Activated CD8-positive, alpha-beta memory T cell treated with anti-CD3 and anti-CD28 coated beads, Interleukin-2, amount 10 ng/mL, durations not matched to agents 7 days and 5 days (primary cell): ENCODE measurements around the gene CLSTN2. TPM values are rescaled to one million over a fixed set of nuclear protein-coding genes. Genes with fewer than 3 reads are reported as not detected.

Experiments used
- ATAC-seq: fragments of 150-1000 bp; cut with Tn5 transposase; one replicate; pipeline ENCODE4 v1.10.0; 2021; ENCODE audit warnings: moderate library complexity
- CTCF ChIA-PET: fragments of 350-600 bp; sonication (Branson Sonifier 250); formaldehyde crosslinking; loops from one replicate; lab custom pipeline; 2021; ENCODE audit warnings: antibody characterized with exemption; lab: Charles Lee
- DNase-seq: peaks from one replicate; pipeline ENCODE4 v3.0.0-alpha.2; 2020
- H3K27ac Mint-ChIP-seq: one replicate; pipeline ENCODE4 v1.8.0; 2021; ENCODE audit warnings: mild to moderate bottlenecking, mixed read lengths
- H3K27me3 Mint-ChIP-seq: one replicate; pipeline ENCODE4 v1.8.0; 2021; ENCODE audit warnings: mixed read lengths
- H3K36me3 Mint-ChIP-seq: one replicate; pipeline ENCODE4 v1.8.0; 2021; ENCODE audit warnings: mild to moderate bottlenecking, mixed read lengths
- H3K4me1 Mint-ChIP-seq: one replicate; pipeline ENCODE4 v1.8.0; 2021; ENCODE audit warnings: mixed read lengths
- H3K4me3 Mint-ChIP-seq: one replicate; pipeline ENCODE4 v1.8.0; 2021; ENCODE audit warnings: mild to moderate bottlenecking, moderate library complexity, mixed read lengths
- H3K9me3 Mint-ChIP-seq: one replicate; pipeline ENCODE4 v1.8.0; 2022; ENCODE audit warnings: low read depth, mixed read lengths
- total RNA-seq, 2 experiments: library from RNA; stranded (reverse); gene quantifications; one replicate each; pipeline ENCODE4 v1.2.3, GENCODE V29; 2021

The CLSTN2 gene
- total RNA-seq, 2 experiments from 2014 or later, result 0.07 TPM; not detected in 1

- no peaks in the 10 kb centered on the region for H3K27me3 Mint-ChIP-seq
- no peak overlapping the region for H3K4me3 Mint-ChIP-seq
- H3K4me1 Mint-ChIP-seq, result no peaks in the 10 kb centered on the region
- no peak for DNase-seq
- no peak for ATAC-seq
- H3K36me3 Mint-ChIP-seq, result no peaks in the 10 kb centered on the region
- CTCF ChIA-PET, result no interaction called here
- no peaks in the 10 kb centered on the region for H3K9me3 Mint-ChIP-seq
- no peak overlapping the region for H3K27ac Mint-ChIP-seq
These were observed 607.1 kb downstream of the CLSTN2 start for GRCh38 chr3:140541975-140542653.

- H3K36me3 Mint-ChIP-seq, result no peaks in the 10 kb centered on the region
- CTCF ChIA-PET, result no interaction called here
- no peaks in the 10 kb centered on the region for H3K9me3 Mint-ChIP-seq
- no peaks in the 10 kb centered on the region for H3K27me3 Mint-ChIP-seq
- H3K4me1 Mint-ChIP-seq, result no peaks in the 10 kb centered on the region
- H3K4me3 Mint-ChIP-seq, result no peak overlapping the region
- DNase-seq, result no peak
- no peak overlapping the region for H3K27ac Mint-ChIP-seq
- ATAC-seq, result no peak
These were observed 610.2 kb downstream of the CLSTN2 start for GRCh38 chr3:140545197-140545596.

- H3K9me3 Mint-ChIP-seq, result no peaks in the 10 kb centered on the region
- H3K36me3 Mint-ChIP-seq, result no peaks in the 10 kb centered on the region
- CTCF ChIA-PET, result no interaction called here
- no peaks in the 10 kb centered on the region for H3K4me1 Mint-ChIP-seq
- no peak overlapping the region for H3K4me3 Mint-ChIP-seq
- no peaks in the 10 kb centered on the region for H3K27me3 Mint-ChIP-seq
- H3K27ac Mint-ChIP-seq, result no peak overlapping the region
- ATAC-seq, result no peak
- no peak for DNase-seq
These were observed 610.8 kb downstream of the CLSTN2 start for GRCh38 chr3:140545756-140546155.

- no peak overlapping the region for H3K27ac Mint-ChIP-seq
- no peaks in the 10 kb centered on the region for H3K36me3 Mint-ChIP-seq
- CTCF ChIA-PET, result no interaction called here
- no peaks in the 10 kb centered on the region for H3K4me1 Mint-ChIP-seq
- H3K9me3 Mint-ChIP-seq, result no peaks in the 10 kb centered on the region
- ATAC-seq (no peak), DNase-seq (no peak)
- H3K27me3 Mint-ChIP-seq, result no peaks in the 10 kb centered on the region
- no peak overlapping the region for H3K4me3 Mint-ChIP-seq
These were observed 611.7 kb downstream of the CLSTN2 start for GRCh38 chr3:140546649-140547048.

GRCh38 chr3:140552403-140552802 lies 617.4 kb downstream of the CLSTN2 start:
- no peak overlapping the region for H3K27ac Mint-ChIP-seq
- CTCF ChIA-PET, result no interaction called here

GRCh38 chr3:140552898-140553297 lies 617.9 kb downstream of the CLSTN2 start:
- Mint-ChIP-seq H3K36me3 (no peaks in the 10 kb centered on the region), H3K27me3 (no peaks in the 10 kb centered on the region), H3K4me1 (no peaks in the 10 kb centered on the region), H3K9me3 (no peaks in the 10 kb centered on the region), H3K4me3 (no peak overlapping the region), H3K27ac (no peak overlapping the region)
- DNase-seq, result no peak
- CTCF ChIA-PET, result no interaction called here
- no peak for ATAC-seq

More at GRCh38 chr3:140552403-140552802, 617.4 kb downstream of the CLSTN2 start:
- no peak for ATAC-seq
- no peaks in the 10 kb centered on the region for H3K9me3 Mint-ChIP-seq
- no peaks in the 10 kb centered on the region for H3K27me3 Mint-ChIP-seq
- no peaks in the 10 kb centered on the region for H3K36me3 Mint-ChIP-seq
- no peaks in the 10 kb centered on the region for H3K4me1 Mint-ChIP-seq
- no peak overlapping the region for H3K4me3 Mint-ChIP-seq
- no peak for DNase-seq

- no peaks in the 10 kb centered on the region for H3K4me1 Mint-ChIP-seq
- H3K27ac Mint-ChIP-seq, result no peak overlapping the region
- no peak overlapping the region for H3K4me3 Mint-ChIP-seq
- no peak for DNase-seq
- H3K9me3 Mint-ChIP-seq, result no peaks in the 10 kb centered on the region
- H3K27me3 Mint-ChIP-seq, result no peaks in the 10 kb centered on the region
- H3K36me3 Mint-ChIP-seq, result no peaks in the 10 kb centered on the region
- CTCF ChIA-PET, result no interaction called here
- ATAC-seq, result no peak
These were observed 618.6 kb downstream of the CLSTN2 start for GRCh38 chr3:140553591-140553990.

- Mint-ChIP-seq H3K9me3 (no peaks in the 10 kb centered on the region), H3K4me1 (no peaks in the 10 kb centered on the region), H3K4me3 (no peak overlapping the region), H3K36me3 (no peaks in the 10 kb centered on the region), H3K27me3 (no peaks in the 10 kb centered on the region), H3K27ac (no peak overlapping the region)
- CTCF ChIA-PET, result no interaction called here
- ATAC-seq (no peak), DNase-seq (no peak)
These were observed 620.7 kb downstream of the CLSTN2 start for GRCh38 chr3:140555666-140556065.

- Mint-ChIP-seq H3K27ac (no peak overlapping the region), H3K4me1 (no peaks in the 10 kb centered on the region), H3K36me3 (no peaks in the 10 kb centered on the region), H3K9me3 (no peaks in the 10 kb centered on the region), H3K27me3 (no peaks in the 10 kb centered on the region), H3K4me3 (no peak overlapping the region)
- no peak for ATAC-seq
- no peak for DNase-seq
- CTCF ChIA-PET, result no interaction called here
These were observed 622.5 kb downstream of the CLSTN2 start for GRCh38 chr3:140557476-140557875.

- H3K9me3 Mint-ChIP-seq, result no peaks in the 10 kb centered on the region
- CTCF ChIA-PET, result no interaction called here
- DNase-seq, result no peak
These were observed 624.6 kb downstream of the CLSTN2 start for GRCh38 chr3:140559546-140559945.

GRCh38 chr3:140563206-140563760 lies 628.3 kb downstream of the CLSTN2 start:
- H3K36me3 Mint-ChIP-seq, result no peaks in the 10 kb centered on the region
- no peak overlapping the region for H3K4me3 Mint-ChIP-seq
- H3K27ac Mint-ChIP-seq, result no peak overlapping the region
- H3K9me3 Mint-ChIP-seq, result no peaks in the 10 kb centered on the region
- CTCF ChIA-PET, result no interaction called here
- no peaks in the 10 kb centered on the region for H3K4me1 Mint-ChIP-seq
- ATAC-seq (no peak), DNase-seq (no peak)
- no peaks in the 10 kb centered on the region for H3K27me3 Mint-ChIP-seq

More at GRCh38 chr3:140559546-140559945, 624.6 kb downstream of the CLSTN2 start:
- Mint-ChIP-seq H3K4me1 (no peaks in the 10 kb centered on the region), H3K36me3 (no peaks in the 10 kb centered on the region), H3K4me3 (no peak overlapping the region), H3K27me3 (no peaks in the 10 kb centered on the region), H3K27ac (no peak overlapping the region)
- ATAC-seq, result no peak

GRCh38 chr3:140568131-140568530 lies 633.1 kb downstream of the CLSTN2 start:
- no peak for ATAC-seq
- no peak overlapping the region for H3K27ac Mint-ChIP-seq
- CTCF ChIA-PET, result no interaction called here

GRCh38 chr3:140568842-140569520 lies 634.0 kb downstream of the CLSTN2 start:
- H3K9me3 Mint-ChIP-seq, result no peaks in the 10 kb centered on the region
- H3K4me3 Mint-ChIP-seq, result no peak overlapping the region
- ATAC-seq, result no peak
- CTCF ChIA-PET, result interaction anchor here (1.4 kb wide), 1 partner anchor 20 kb away, joined by 3 read pairs; no protein-coding TSS in a partner anchor
- no peak for DNase-seq
- H3K36me3 Mint-ChIP-seq, result no peaks in the 10 kb centered on the region
- no peak overlapping the region for H3K27ac Mint-ChIP-seq
- H3K4me1 Mint-ChIP-seq, result no peaks in the 10 kb centered on the region
- no peaks in the 10 kb centered on the region for H3K27me3 Mint-ChIP-seq

More at GRCh38 chr3:140568131-140568530, 633.1 kb downstream of the CLSTN2 start:
- no peak for DNase-seq
- no peaks in the 10 kb centered on the region for H3K9me3 Mint-ChIP-seq
- H3K36me3 Mint-ChIP-seq, result no peaks in the 10 kb centered on the region
- no peak overlapping the region for H3K4me3 Mint-ChIP-seq
- H3K27me3 Mint-ChIP-seq, result no peaks in the 10 kb centered on the region
- H3K4me1 Mint-ChIP-seq, result no peaks in the 10 kb centered on the region

- no peak for ATAC-seq
- Mint-ChIP-seq H3K27me3 (no peaks in the 10 kb centered on the region), H3K36me3 (no peaks in the 10 kb centered on the region), H3K9me3 (no peaks in the 10 kb centered on the region), H3K4me1 (no peaks in the 10 kb centered on the region), H3K27ac (no peak overlapping the region), H3K4me3 (no peak overlapping the region)
- DNase-seq, result no peak
- CTCF ChIA-PET, result no interaction called here
These were observed 635.6 kb downstream of the CLSTN2 start for GRCh38 chr3:140570602-140571001.
